ENCODE measurements around the gene PPP1R18. TPM values are rescaled to one million over a fixed set of nuclear protein-coding genes. Genes with fewer than 3 reads are reported as not detected.

Gene PPP1R18, protein sequence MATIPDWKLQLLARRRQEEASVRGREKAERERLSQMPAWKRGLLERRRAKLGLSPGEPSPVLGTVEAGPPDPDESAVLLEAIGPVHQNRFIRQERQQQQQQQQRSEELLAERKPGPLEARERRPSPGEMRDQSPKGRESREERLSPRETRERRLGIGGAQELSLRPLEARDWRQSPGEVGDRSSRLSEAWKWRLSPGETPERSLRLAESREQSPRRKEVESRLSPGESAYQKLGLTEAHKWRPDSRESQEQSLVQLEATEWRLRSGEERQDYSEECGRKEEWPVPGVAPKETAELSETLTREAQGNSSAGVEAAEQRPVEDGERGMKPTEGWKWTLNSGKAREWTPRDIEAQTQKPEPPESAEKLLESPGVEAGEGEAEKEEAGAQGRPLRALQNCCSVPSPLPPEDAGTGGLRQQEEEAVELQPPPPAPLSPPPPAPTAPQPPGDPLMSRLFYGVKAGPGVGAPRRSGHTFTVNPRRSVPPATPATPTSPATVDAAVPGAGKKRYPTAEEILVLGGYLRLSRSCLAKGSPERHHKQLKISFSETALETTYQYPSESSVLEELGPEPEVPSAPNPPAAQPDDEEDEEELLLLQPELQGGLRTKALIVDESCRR
- 46.5 and 75.9 TPM in 2 replicates for total RNA-seq

DNA sequence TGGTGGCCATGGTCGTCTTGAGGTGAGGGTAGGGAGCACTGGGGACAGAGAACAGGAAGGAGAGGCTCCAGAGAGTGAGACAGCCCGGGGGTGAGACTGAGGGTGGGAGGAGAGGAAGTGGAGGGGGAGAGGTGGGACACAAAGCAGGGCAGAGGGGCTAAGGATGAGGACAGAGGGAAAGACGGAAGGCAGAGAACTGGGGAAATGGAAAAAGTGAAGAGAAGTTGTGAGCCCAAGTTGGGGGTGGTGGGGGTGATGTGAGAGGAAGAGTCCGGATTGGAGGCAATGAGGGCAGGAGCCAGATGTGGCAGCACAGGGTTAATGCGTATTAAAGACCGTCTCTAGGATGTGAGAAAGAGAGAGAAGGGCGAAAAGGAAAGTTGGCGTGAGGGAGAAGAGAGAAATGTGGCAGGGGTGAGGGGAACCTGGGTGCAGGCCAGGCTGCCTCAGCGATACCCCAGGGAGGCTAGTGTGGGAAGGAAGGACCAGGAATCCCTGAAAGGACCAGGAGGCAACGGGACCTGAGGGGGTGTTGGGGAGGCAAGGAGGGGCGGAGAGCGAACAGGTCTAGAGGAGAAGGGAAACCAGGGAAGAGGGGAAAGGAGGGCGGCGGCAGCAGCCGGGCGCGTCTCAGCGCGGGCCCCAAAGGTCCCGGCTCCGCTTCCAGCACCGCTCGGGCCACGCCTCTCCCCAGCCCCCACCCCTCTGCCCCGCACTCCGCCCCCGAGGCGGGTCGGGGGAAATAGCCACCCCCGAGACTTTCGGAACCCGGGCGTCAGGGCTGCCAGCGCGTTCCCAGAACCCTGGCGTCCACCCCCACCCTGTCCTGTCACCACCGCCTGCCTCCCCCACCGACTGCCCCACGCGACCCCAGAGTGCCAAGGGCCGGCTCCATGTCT, at the start of gene PPP1R18:
Gene PPP1R18, minus strand, starts transcription at position 637 of the 899 bp plus-strand sequence. Its CDS starts 627 bp downstream, at position 10.

DNA sequence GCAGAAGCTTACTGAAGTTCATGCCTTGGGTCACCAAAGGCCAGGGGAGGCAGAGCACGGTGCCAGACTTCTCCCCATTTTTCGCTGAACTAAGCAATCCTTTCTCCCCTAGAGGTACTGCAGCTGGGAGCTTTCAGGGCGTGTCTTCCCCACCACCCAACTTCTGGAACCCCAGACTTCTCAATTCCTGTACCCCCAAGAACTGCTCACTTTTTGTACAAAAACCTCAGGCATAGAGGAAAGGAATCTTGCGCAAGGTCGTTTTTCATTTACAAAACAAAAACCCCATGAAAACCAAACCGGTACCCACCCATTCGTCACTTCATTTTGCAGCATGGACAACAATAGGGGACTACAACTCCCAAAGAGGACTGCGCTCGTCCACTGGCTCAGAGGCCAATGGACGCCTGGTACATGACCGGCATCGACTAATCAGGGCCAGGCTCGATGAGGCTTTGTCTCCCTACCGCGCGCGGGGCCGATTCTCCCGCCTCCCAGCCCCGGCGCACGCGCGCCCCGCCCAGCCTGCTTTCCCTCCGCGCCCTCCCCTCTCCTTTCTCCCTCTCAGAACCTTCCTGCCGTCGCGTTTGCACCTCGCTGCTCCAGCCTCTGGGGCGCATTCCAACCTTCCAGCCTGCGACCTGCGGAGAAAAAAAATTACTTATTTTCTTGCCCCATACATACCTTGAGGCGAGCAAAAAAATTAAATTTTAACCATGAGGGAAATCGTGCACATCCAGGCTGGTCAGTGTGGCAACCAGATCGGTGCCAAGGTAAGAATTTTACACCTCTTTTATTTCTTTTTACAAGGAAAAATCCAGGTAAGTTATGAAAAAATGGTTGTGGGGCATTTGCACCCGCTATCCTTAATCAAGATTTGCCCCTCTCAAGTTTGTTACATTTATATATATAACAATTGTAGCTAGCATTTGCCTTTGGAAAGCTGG, 33.6 kb upstream of the PPP1R18 start, which contains the start of gene TUBB:
Gene TUBB, plus strand, starts transcription at position 562 of the 947 bp plus-strand sequence. Its CDS starts 155 bp downstream, at position 717.

DNA sequence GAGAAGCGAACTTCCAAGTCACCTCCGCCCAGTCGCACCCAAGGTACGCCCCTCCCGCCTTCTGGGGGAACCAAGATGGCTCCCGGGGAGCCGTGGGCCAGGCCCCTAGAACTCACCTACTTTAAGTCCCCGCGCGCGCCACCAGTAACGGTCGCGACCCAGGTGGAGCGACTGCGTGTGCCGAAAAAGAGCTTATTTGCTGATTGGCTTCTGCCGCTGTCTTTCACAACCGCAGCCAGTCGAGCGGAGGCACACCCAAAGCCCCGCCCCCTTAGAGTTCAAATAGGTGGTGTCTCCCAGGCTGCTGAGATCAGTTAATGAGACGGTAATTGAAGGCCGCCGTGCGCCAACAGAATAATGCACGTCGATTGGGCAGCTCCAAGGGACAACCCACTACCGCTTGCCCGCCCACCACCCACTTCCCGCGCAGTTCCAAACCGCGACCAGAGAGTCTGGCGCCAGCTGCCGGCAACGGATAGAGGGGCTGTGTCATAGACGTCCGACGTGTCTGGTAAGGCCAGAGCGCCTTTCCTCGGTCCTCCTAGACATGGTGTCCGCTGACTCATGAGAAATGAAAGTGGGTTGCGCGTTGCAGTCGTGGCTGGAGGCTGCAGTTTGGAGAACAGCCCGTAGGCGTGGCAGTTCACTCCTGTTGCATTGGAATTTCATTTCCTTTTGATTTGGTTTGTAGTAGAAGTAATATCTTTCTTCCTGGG, 30.8 kb upstream of the PPP1R18 start, which contains the start of gene MDC1:
Gene MDC1, minus strand, starts transcription at position 153 of the 716 bp plus-strand sequence. CDS start 2,106 bp downstream, outside the sequence.

DNA sequence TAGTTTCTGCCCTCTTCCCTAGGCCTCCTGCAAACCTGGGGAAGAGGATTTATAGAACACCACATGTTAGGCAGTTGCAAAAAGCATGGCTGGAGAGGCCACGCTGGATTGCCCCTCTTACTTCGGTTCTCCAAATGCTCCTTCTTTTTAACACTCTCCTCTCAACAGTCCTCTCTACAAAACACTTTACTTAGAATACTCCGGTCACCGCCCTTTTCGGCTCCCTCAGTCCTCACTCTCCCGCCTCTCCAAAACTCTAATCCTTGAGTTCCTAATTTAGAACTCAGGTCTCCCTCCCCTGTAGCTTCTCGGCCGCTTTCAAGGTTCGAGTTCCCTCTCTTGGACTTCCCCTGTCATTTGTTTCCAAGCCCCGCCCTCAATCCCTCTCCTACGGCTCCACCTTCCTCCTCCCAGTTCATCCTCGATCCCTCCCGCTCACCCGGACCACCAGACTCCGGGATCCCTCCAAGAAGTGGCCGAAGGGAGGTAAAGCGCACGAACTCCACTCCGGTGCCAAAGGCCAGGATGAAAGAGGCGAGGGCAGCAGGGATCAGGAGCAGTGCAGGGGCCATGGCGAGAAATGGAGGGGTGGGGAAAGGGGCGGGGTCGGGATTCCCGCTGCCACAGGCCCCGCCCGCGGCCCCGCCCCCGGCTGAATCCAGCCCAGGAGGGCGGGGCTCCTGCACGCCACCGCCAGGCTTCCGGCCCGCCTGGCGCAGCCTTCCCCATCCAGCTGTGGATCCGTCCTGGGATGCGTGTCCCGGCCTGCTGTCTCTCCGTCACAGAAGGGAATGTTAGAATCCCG, 4.2 kb upstream of the PPP1R18 start, which contains the start of gene NRM:
Gene NRM, minus strand, starts transcription at position 582 of the 805 bp plus-strand sequence. Its CDS starts 10 bp downstream, at position 572.

DNA sequence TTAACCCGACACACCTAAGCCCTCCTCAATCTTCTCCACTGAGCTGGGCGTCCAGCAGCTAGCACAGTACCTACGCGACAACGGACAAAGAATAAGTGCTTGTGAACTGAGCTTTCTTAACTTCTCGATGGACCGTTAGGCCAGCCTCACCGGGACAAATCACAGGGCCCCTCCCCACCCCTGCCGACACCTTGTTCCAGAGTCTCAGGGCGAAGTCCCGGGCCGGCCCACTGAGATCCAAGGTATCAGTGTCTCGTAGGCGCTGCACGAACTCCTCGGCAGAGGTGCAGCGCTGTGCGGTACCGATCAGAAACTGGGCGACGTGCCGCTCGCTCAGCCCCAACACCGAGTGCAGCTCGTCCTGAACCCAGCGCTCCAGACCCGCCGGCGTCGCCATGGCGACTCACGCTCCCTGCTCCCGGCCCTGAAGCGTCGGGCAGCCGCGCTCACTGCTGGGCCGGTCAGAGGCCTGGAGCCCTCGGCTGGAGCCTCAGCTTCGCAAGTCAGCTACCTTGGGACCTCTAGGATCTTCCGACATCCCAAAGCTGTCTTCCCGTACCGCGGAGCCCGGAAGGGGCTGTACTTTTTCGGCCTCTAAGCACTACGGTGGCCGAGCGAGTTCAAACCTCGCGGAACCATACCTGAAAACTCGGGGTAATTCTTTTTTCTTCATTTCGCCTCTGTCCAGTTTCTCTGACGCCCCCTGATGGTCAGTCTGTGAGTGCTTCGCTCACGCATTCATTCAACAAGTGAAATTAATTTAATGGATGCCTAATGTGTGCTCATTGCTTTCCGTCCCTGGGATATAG, 13.8 kb downstream of the PPP1R18 start, which contains the start of gene DHX16:
Gene DHX16, minus strand, starts transcription at position 562 of the 809 bp plus-strand sequence. Its CDS starts 165 bp downstream, at position 397.

DNA sequence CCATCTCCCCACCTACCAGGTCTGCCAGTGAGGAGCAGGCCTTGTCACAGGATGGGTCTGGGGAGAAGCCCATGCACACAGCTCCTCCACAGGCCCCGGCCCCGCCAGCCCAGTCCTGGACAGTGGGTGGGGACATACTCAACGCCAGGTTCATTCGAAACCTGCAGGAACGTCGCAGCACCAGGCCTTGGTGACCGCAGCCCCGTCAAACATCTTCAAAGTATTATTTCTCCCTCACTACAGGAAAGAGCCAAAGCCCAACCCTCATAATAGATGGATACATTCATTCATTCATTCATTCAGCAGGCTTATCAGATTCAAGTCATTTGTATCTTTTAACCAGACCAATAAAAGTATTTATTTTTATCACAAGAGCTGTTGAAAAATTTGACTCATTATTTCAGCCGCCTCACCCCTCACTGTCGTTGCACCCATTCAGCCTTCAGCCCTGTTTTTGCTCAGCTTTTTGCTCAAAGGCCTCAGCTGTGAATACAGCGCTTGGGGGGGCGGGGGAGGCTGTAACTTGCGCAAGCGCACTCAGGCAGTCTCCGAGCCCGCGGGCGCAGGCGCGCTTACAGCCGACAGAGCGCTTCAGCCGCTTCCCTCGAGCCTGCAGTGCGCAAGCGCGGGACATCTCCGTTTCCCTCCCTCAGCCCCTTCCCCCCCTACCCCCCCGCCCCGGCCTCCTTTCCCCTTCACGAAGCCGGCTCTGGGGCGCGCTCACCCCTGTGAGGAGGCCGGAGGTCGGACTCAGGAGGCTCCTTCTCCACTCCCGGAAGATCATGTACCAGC, 39.8 kb downstream of the PPP1R18 start, which contains the start of gene C6orf136:
Gene C6orf136, plus strand, starts transcription at position 684 of the 792 bp plus-strand sequence. Its CDS starts 99 bp downstream, at position 783.

DNA sequence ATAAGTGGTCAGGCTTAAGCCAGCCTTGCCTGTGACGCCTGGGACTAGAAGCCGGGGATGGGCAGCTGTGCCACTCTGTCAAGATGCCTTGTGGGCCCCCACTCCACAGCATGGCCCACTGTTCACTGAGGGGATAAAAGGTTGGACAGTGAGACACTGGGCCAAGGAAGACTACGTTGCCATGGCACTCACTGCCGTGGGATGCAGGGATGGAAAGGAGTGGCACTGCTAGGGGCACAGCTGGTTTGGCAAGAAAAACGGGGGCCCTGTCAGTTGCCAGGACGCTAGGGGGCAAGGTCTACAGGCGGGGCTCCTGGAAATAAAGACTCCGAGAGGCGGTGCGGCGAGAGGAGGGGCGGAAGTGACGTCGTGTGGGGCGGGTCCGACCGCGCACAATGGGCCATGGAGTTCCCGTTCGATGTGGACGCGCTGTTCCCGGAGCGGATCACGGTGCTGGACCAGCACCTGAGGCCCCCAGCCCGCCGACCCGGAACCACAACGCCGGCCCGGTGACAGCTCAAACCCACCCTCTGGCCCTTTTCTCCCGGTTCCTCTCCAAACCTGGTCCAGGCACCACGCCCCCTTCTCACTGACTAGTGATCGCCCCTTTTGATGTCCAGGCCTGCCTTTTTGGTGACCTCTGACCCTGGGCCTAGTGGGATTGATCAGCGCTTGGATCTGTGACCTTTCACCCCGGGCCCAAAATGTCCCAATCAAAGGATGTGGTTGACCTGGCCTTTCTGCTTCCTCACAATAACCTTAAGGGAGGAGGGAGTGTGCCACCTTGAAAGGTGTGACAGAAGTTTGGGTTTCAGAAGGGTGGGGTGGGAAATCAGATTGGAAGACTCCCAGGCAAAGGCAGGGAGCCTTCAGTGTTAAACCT, 59.7 kb downstream of the PPP1R18 start, which contains the start of gene ATAT1:
Gene ATAT1, plus strand, starts transcription at position 391 of the 883 bp plus-strand sequence.

Other genes with a start within 250 kb of the PPP1R18 start
- gene HLA-E, start 197.1 kb downstream of the PPP1R18 start, total RNA-seq, result 218 and 355 TPM in 2 replicates
- 66.9 and 78.9 TPM in 2 replicates for gene GNL1, start 130.2 kb downstream of the PPP1R18 start, total RNA-seq
- gene PRR3, start 129.3 kb downstream of the PPP1R18 start, total RNA-seq, result 4.1 and 5.1 TPM in 2 replicates
- gene ABCF1, start 115.2 kb downstream of the PPP1R18 start, total RNA-seq, result 38.4 and 58.2 TPM in 2 replicates
- gene PPP1R10, start 69.4 kb downstream of the PPP1R18 start, total RNA-seq, result 22.4 and 23.5 TPM in 2 replicates
- gene MRPS18B, start 68.8 kb downstream of the PPP1R18 start, total RNA-seq, result 56.9 and 72.3 TPM in 2 replicates
- gene ATAT1, start 59.8 kb downstream of the PPP1R18 start, total RNA-seq, result 3.0 and 6.3 TPM in 2 replicates
- 3.2 and 6.0 TPM in 2 replicates for gene C6orf136, start 39.5 kb downstream of the PPP1R18 start, total RNA-seq
- 31.7 and 37.1 TPM in 2 replicates for gene DHX16, start 13.6 kb downstream of the PPP1R18 start, total RNA-seq
- 3.1 and 4.9 TPM in 2 replicates for gene NRM, start 4.3 kb upstream of the PPP1R18 start, total RNA-seq
- gene MDC1, start 30.6 kb upstream of the PPP1R18 start, total RNA-seq, result 5.3 and 10.9 TPM in 2 replicates
- gene TUBB, start 33.7 kb upstream of the PPP1R18 start, total RNA-seq, result 916 and 957 TPM in 2 replicates
- 122 and 134 TPM in 2 replicates for gene FLOT1, start 56.0 kb upstream of the PPP1R18 start, total RNA-seq
- gene IER3, start 57.9 kb upstream of the PPP1R18 start, total RNA-seq, result 14.7 and 23.0 TPM in 2 replicates
- gene DDR1, start 197.9 kb upstream of the PPP1R18 start, total RNA-seq, result 10.6 and 26.8 TPM in 2 replicates
- gene GTF2H4, start 221.6 kb upstream of the PPP1R18 start, total RNA-seq, result 8.8 and 9.6 TPM in 2 replicates
- gene VARS2, start 227.6 kb upstream of the PPP1R18 start, total RNA-seq, result 17.0 and 24.3 TPM in 2 replicates
- not detected in 2 replicates for gene SFTA2, start 245.5 kb upstream of the PPP1R18 start, total RNA-seq